KMS-11 (cell line): ENCODE measurements around the gene MSANTD2.

Source experiments
- H2AFZ ChIP-seq: fragments of 200-600 bp; sonication (generic); 2 replicates; pipeline ENCODE4 v1.6.1; 2016; ENCODE audit warnings: antibody characterized with exemption, mixed run types, low read depth
- H3K27ac ChIP-seq: fragments of 200-600 bp; sonication (generic); 2 replicates; pipeline ENCODE4 v1.6.1; 2016; ENCODE audit warnings: mild to moderate bottlenecking, mixed run types
- H3K27me3 ChIP-seq: fragments of 200-600 bp; sonication (generic); 2 replicates; pipeline ENCODE4 v1.6.1; 2017; ENCODE audit warnings: mild to moderate bottlenecking, low read depth, mixed run types, moderate library complexity; ENCODE audit not compliant: insufficient read depth
- H3K36me3 ChIP-seq: fragments of 200-600 bp; sonication (generic); 2 replicates; pipeline ENCODE4 v1.6.1; 2017; ENCODE audit warnings: mild to moderate bottlenecking, mixed run types; ENCODE audit not compliant: insufficient read depth
- H3K4me1 ChIP-seq: fragments of 200-600 bp; sonication (generic); 2 replicates; pipeline ENCODE4 v1.6.1; 2016; ENCODE audit warnings: mild to moderate bottlenecking, low read depth, mixed run types; ENCODE audit not compliant: poor library complexity, severe bottlenecking
- H3K4me2 ChIP-seq: fragments of 200-600 bp; sonication (generic); 2 replicates; pipeline ENCODE4 v1.7.0; 2016; ENCODE audit warnings: mild to moderate bottlenecking, mixed run types
- H3K4me3 ChIP-seq: fragments of 200-600 bp; sonication (generic); IDR thresholded peaks from 2 replicates; pipeline ENCODE4 v1.6.1; 2017; ENCODE audit warnings: low read depth, low read length, mixed read lengths; ENCODE audit not compliant: insufficient read depth
- H3K79me2 ChIP-seq: fragments of 200-600 bp; sonication (generic); 2 replicates; pipeline ENCODE4 v1.6.1; 2016; ENCODE audit warnings: low read depth, mixed run types; ENCODE audit not compliant: insufficient read depth
- H3K9ac ChIP-seq: fragments of 200-600 bp; sonication (generic); 2 replicates; pipeline ENCODE4 v1.6.1; 2016; ENCODE audit warnings: mild to moderate bottlenecking, mixed run types
- H4K20me1 ChIP-seq: fragments of 200-600 bp; sonication (generic); 2 replicates; pipeline ENCODE4 v1.6.1; 2016; ENCODE audit warnings: mild to moderate bottlenecking, mixed run types; ENCODE audit not compliant: insufficient read depth
- TF ChIP-seq, protein P1 (sequence below): fragments of 200-600 bp; sonication (generic); conservative IDR thresholded peaks from 2 replicates; pipeline ENCODE4 v1.6.1; 2017; ENCODE audit warnings: low read depth, mild to moderate bottlenecking, antibody characterized with exemption, low read length, moderate library complexity, mixed read lengths

The MSANTD2 gene

DNA sequence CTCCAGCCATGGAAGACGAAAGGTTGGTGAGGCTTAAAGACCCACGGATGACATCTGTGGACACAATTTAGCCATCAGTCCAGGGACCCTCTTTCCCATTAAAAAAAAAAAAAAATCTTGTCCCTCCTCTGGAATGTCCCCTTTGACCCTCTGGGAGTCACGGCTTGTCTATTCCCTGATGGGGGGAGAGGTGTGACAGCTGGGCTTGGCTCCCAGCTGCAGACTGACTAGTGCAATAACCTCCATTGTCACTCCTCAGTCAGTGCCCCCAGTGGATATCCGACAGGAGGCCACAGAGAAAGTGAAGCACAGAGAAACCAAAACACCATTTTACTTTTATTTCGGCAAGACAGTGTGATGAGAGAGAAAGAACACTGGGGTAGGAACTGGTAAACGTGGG is 45.5 kb downstream of the MSANTD2 start:
- Histone ChIP-seq H3K4me1 (no peaks in the 10 kb centered on the region), H3K79me2 (no peaks in the 10 kb centered on the region), H3K27me3 (no peaks in the 10 kb centered on the region), H4K20me1 (no peaks in the 10 kb centered on the region), H3K9ac (no peak overlapping the region), H3K27ac (no peak overlapping the region), H2AFZ (no peak overlapping the region), H3K4me2 (no peak overlapping the region), H3K4me3 (no peak overlapping the region), H3K36me3 (no peaks in the 10 kb centered on the region)
- TF ChIP-seq, protein P1, sequence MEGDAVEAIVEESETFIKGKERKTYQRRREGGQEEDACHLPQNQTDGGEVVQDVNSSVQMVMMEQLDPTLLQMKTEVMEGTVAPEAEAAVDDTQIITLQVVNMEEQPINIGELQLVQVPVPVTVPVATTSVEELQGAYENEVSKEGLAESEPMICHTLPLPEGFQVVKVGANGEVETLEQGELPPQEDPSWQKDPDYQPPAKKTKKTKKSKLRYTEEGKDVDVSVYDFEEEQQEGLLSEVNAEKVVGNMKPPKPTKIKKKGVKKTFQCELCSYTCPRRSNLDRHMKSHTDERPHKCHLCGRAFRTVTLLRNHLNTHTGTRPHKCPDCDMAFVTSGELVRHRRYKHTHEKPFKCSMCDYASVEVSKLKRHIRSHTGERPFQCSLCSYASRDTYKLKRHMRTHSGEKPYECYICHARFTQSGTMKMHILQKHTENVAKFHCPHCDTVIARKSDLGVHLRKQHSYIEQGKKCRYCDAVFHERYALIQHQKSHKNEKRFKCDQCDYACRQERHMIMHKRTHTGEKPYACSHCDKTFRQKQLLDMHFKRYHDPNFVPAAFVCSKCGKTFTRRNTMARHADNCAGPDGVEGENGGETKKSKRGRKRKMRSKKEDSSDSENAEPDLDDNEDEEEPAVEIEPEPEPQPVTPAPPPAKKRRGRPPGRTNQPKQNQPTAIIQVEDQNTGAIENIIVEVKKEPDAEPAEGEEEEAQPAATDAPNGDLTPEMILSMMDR: no peak

- H3K4me1 ChIP-seq: no peaks in the 10 kb centered on the region
- H3K4me3 ChIP-seq: no peak overlapping the region
- no peaks in the 10 kb centered on the region for H4K20me1 ChIP-seq
- H3K4me2 ChIP-seq: no peak overlapping the region
- TF ChIP-seq, protein P1: no peak
- no peaks in the 10 kb centered on the region for H3K79me2 ChIP-seq
- H3K27ac ChIP-seq: no peak overlapping the region
- no peak overlapping the region for H3K9ac ChIP-seq
- H2AFZ ChIP-seq: no peak overlapping the region
- H3K27me3 ChIP-seq: no peaks in the 10 kb centered on the region
- no peaks in the 10 kb centered on the region for H3K36me3 ChIP-seq
Observed at GRCh38 chr11:124754309-124754708, 45.9 kb downstream of the MSANTD2 start.

GRCh38 chr11:124753624-124754023 is 46.6 kb downstream of the MSANTD2 start:
- H3K4me1 ChIP-seq: no peaks in the 10 kb centered on the region
- H4K20me1 ChIP-seq: no peaks in the 10 kb centered on the region
- no peak overlapping the region for H3K27ac ChIP-seq
- H3K4me2 ChIP-seq: no peak overlapping the region
- no peak overlapping the region for H2AFZ ChIP-seq
- TF ChIP-seq, protein P1: no peak
- no peaks in the 10 kb centered on the region for H3K27me3 ChIP-seq
- H3K4me3 ChIP-seq: no peak overlapping the region
- no peaks in the 10 kb centered on the region for H3K79me2 ChIP-seq
- no peak overlapping the region for H3K9ac ChIP-seq
- no peaks in the 10 kb centered on the region for H3K36me3 ChIP-seq

DNA sequence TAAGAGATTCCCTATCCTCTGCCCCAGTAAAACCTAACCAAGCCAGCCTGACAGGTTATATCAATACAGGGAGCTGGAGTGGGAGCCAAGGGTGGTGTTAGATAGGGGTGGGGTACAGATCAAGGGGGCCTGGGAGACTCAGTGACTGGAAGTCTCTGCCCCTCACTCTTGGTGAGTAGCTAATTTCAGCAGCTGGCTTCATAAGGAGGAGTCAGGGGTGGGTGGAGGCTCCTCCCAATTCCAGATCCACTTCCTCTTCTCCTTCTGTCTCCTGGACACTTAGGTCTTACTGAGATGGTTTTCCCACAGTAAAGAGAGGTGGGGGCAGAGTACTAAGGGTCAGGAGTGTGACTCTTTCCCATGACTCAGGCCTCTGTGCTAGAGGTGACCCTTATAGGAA is 47.0 kb downstream of the MSANTD2 start:
- Histone ChIP-seq H3K4me1 (no peaks in the 10 kb centered on the region), H3K9ac (no peak overlapping the region), H3K27me3 (no peaks in the 10 kb centered on the region), H3K4me3 (no peak overlapping the region), H4K20me1 (no peaks in the 10 kb centered on the region), H2AFZ (no peak overlapping the region), H3K4me2 (no peak overlapping the region), H3K36me3 (no peaks in the 10 kb centered on the region), H3K27ac (no peak overlapping the region), H3K79me2 (no peaks in the 10 kb centered on the region)
- TF ChIP-seq, protein P1: no peak
